ENCODE data around the gene CYB5RL. TPM values are rescaled to one million over a fixed set of nuclear protein-coding genes. Genes with fewer than 3 reads are reported as not detected.

The CYB5RL gene
- total RNA-seq, 1 experiment from 2014 or later: 3.6 TPM

DNA sequence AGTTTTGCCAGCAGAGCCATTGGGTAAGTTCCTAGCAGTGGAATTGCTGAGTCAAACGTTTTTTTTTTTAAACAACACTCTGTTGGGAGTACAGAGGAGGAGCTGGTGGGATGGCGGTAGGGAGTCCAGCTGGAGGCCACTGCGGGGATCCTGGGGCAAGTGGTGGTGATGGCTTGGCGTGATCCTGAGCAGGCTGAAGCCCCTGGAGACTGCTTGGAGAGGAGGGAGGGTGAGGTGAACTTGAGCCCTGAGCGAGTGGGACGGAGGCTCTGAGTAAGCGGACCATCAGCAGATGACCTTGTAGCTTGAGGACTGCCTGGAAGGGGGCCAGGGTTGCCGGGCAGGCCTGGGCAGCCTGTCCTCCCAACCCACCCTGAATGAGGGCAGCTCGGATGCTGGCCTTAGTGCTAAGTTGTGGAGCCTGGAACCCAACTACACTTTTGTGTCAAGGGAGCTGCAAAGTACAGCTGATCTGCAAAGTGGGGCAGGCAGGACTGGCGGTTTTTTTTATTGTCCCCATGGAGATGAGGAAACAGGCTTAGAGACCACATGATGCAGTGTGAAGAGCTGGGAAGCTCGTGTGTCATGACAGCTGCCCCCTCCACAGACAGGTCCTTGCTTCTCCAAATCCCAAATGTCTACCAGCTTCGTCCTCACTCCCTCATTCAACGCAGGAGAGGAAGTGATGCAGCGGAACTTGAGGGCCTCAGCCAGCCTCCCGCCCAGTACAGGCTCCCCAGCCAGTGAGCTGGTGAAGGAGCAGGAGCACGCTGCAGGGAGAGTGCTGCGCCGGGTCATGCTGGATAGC is 20.4 kb upstream of the CYB5RL start:
- Histone ChIP-seq H3K9me3 (ENCODE audit: low read length) (no peaks in the 10 kb centered on the region), H3K27ac (ENCODE audit: low read length) (no peak overlapping the region), H3K4me1 (ENCODE audit: insufficient read depth, low read length) (no peaks in the 10 kb centered on the region), H3K27me3 (ENCODE audit: low read length) (no peaks in the 10 kb centered on the region), H2AFZ (ENCODE audit: low read length) (no peak overlapping the region), H3K9me2 (replicated peaks; ENCODE audit: low read length) (no peaks in the 10 kb centered on the region), H4K20me1 (ENCODE audit: low read length) (no peaks in the 10 kb centered on the region), H3K4me2 (ENCODE audit: low read length) (no peak overlapping the region), H3K4me3 (ENCODE audit: low read length) (no peak overlapping the region), H3K79me2 (ENCODE audit: low read length) (no peaks in the 10 kb centered on the region), H3K36me3 (ENCODE audit: low read depth, low read length) (peaks cover 35% of the 10 kb centered on the region), H3K9ac (ENCODE audit: low read length) (no peak overlapping the region), H3F3A (ENCODE audit: low read length, unreplicated experiment) (no peaks in the 10 kb centered on the region)
- intact Hi-C loops (cut with micrococcal nuclease): no loop called here
- ChIA-PET CTCF (no interaction called here), POLR2A (ENCODE audit: unreplicated experiment) (no interaction called here)
- no peak for TF ChIP-seq EZH2 (IDR thresholded peaks at IDR 0.05; ENCODE audit: low read length, unreplicated experiment)
- TF ChIP-seq, protein P1, sequence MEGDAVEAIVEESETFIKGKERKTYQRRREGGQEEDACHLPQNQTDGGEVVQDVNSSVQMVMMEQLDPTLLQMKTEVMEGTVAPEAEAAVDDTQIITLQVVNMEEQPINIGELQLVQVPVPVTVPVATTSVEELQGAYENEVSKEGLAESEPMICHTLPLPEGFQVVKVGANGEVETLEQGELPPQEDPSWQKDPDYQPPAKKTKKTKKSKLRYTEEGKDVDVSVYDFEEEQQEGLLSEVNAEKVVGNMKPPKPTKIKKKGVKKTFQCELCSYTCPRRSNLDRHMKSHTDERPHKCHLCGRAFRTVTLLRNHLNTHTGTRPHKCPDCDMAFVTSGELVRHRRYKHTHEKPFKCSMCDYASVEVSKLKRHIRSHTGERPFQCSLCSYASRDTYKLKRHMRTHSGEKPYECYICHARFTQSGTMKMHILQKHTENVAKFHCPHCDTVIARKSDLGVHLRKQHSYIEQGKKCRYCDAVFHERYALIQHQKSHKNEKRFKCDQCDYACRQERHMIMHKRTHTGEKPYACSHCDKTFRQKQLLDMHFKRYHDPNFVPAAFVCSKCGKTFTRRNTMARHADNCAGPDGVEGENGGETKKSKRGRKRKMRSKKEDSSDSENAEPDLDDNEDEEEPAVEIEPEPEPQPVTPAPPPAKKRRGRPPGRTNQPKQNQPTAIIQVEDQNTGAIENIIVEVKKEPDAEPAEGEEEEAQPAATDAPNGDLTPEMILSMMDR (conservative IDR thresholded peaks at IDR 0.05; ENCODE audit: low read depth, low read length): no peak
- TF ChIP-seq EZH2phosphoT487 (IDR thresholded peaks at IDR 0.05; ENCODE audit: borderline replicate concordance, low read length): no peak
- no TSS peak for BruUV-seq (replicated peaks)
- no peak for DNase-seq
- no peak for ATAC-seq

DNA sequence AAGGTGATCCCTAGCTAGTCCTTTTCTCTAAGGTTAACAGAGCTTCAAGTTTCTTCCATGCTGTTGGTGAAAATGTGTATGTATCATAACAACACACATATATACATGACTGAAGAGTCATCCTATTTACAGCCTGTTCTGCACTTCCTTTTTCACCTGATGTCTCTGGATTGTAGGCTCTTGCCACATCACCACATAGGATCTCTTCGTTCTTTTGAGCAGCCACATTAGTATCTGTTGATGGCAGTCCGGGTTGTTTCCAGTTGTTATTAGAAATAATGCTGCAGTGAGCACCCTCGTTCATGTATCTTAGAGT is 19.8 kb upstream of the CYB5RL start:
- Histone ChIP-seq H3K27ac (ENCODE audit: low read length) (no peak overlapping the region), H4K20me1 (ENCODE audit: low read length) (no peaks in the 10 kb centered on the region), H3K27me3 (ENCODE audit: low read length) (no peaks in the 10 kb centered on the region), H2AFZ (ENCODE audit: low read length) (no peak overlapping the region), H3K36me3 (ENCODE audit: low read depth, low read length) (peaks cover 40% of the 10 kb centered on the region), H3K4me2 (ENCODE audit: low read length) (no peak overlapping the region), H3K9me2 (replicated peaks; ENCODE audit: low read length) (no peaks in the 10 kb centered on the region), H3F3A (ENCODE audit: low read length, unreplicated experiment) (no peaks in the 10 kb centered on the region), H3K4me3 (ENCODE audit: low read length) (no peak overlapping the region), H3K9ac (ENCODE audit: low read length) (no peak overlapping the region), H3K9me3 (ENCODE audit: low read length) (no peaks in the 10 kb centered on the region), H3K79me2 (ENCODE audit: low read length) (no peaks in the 10 kb centered on the region), H3K4me1 (ENCODE audit: insufficient read depth, low read length) (no peaks in the 10 kb centered on the region)
- DNase-seq (no peak), ATAC-seq (no peak)
- BruUV-seq (replicated peaks): no TSS peak
- CTCF ChIA-PET: interaction anchor here (0.5 kb wide), 1 partner anchor 188 kb away, joined by 4 read pairs; no protein-coding TSS in a partner anchor
- POLR2A ChIA-PET (ENCODE audit: unreplicated experiment): no interaction called here
- intact Hi-C loops (cut with micrococcal nuclease): no loop called here
- no peak for TF ChIP-seq EZH2 (IDR thresholded peaks at IDR 0.05; ENCODE audit: low read length, unreplicated experiment)

DNA sequence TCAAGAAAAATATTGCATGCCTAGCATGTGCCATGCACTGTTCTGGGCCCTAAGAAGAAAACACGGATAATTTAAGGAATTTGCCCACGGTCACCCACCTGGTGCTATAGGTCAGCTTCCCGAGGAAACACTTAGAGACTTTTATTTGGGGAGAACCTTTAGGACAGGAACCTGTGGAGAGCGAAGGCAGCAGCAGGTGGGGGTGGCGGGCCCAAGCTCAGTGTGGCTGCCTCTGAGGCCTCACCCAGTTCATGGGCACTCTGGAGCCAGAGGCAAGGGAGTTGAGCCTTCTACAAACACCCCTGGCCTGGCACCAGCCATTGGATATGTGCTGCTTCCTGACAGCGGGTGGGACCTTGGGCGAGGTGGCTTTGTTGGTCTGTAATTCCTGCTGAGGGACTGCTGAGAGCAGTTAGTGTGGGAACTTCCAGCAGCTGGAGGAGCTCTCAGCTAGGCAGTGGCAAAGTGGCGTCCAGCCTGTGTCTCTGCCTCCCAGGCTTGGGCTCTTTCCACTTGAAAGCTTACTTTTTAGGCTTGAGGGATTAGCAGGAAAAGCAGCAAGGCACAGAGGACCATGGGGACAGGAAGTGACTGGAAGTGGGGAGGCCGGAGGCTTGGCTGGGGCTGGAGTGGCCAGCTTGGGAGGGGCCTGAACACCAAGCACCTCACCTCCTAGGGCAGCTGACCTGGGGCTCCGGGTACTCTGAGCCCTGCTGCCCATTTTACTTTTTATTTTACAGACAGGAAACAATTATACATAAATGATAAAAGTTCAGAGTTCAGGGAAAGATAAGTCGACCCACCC is 19.3 kb upstream of the CYB5RL start:
- POLR2A ChIA-PET (ENCODE audit: unreplicated experiment): interaction anchor here (0.6 kb wide), 2 partner anchors 52 to 185 kb away, joined by 3 to 4 read pairs; no protein-coding TSS in a partner anchor

More for the DNA sequence above, 19.3 kb upstream of the CYB5RL start:
- H3K9ac ChIP-seq (ENCODE audit: low read length): no peak overlapping the region
- no peak for DNase-seq
- intact Hi-C loops (cut with micrococcal nuclease): no loop called here
- no peaks in the 10 kb centered on the region for H3F3A ChIP-seq (ENCODE audit: low read length, unreplicated experiment)
- H3K36me3 ChIP-seq (ENCODE audit: low read depth, low read length): peaks cover 45% of the 10 kb centered on the region
- no peaks in the 10 kb centered on the region for H3K9me3 ChIP-seq (ENCODE audit: low read length)
- CTCF ChIA-PET: interaction anchor here (0.5 kb wide), 1 partner anchor 188 kb away, joined by 4 read pairs; no protein-coding TSS in a partner anchor
- H4K20me1 ChIP-seq (ENCODE audit: low read length): no peaks in the 10 kb centered on the region
- H3K79me2 ChIP-seq (ENCODE audit: low read length): no peaks in the 10 kb centered on the region
- H3K4me3 ChIP-seq (ENCODE audit: low read length): no peak overlapping the region
- H3K9me2 ChIP-seq (replicated peaks; ENCODE audit: low read length): no peaks in the 10 kb centered on the region
- no peaks in the 10 kb centered on the region for H3K27me3 ChIP-seq (ENCODE audit: low read length)
- TF ChIP-seq EZH2phosphoT487 (IDR thresholded peaks at IDR 0.05; ENCODE audit: borderline replicate concordance, low read length): no peak
- TF ChIP-seq, protein P1 (conservative IDR thresholded peaks at IDR 0.05; ENCODE audit: low read depth, low read length): no peak
- TF ChIP-seq EZH2 (IDR thresholded peaks at IDR 0.05; ENCODE audit: low read length, unreplicated experiment): no peak
- no peak overlapping the region for H3K4me2 ChIP-seq (ENCODE audit: low read length)
- no peak for ATAC-seq
- H2AFZ ChIP-seq (ENCODE audit: low read length): no peak overlapping the region
- no peak overlapping the region for H3K27ac ChIP-seq (ENCODE audit: low read length)
- no peaks in the 10 kb centered on the region for H3K4me1 ChIP-seq (ENCODE audit: insufficient read depth, low read length)
- no TSS peak for BruUV-seq (replicated peaks)

Measured in PC-3 (cell line).